IMR-90 (cell line): ENCODE results near the gene APOB. TPM values are rescaled to one million over a fixed set of nuclear protein-coding genes. Genes with fewer than 3 reads are reported as not detected.
A peak's percentile ranks its signal among the peaks of the same experiment; 100 is the strongest.

ENCODE experiments used
- ATAC-seq: fragments of 200-7000 bp; cut with Tn5 transposase; 2 replicates; pipeline ENCODE4 v1.9.1; 2020; ENCODE audit warnings: low read depth, mild to moderate bottlenecking, moderate library complexity
- BruUV-seq: library from RNA; stranded (reverse); fragments of 400-500 nt; replicated peaks from 2 replicates; lab custom pipeline; 2021; lab: Mats Ljungman, UMichigan
- CTCF ChIA-PET: fragments of 300-600 bp; formaldehyde crosslinking; extraction: SDS; loops from one replicate; lab custom pipeline; 2021; ENCODE audit warnings: antibody characterized with exemption; lab: Yijun Ruan, JAX
- POLR2A ChIA-PET: fragments of 300-600 bp; sonication (Branson Sonifier 250); formaldehyde crosslinking; loops from one replicate; lab custom pipeline; 2022; ENCODE audit warnings: antibody characterized with exemption; ENCODE audit not compliant: unreplicated experiment; lab: Charles Lee
- DNase-seq: peaks from one replicate; pipeline ENCODE4 v3.0.0; 2013
- H2AFZ ChIP-seq: replicated peaks from 2 replicates; pipeline ENCODE3; 2013; ENCODE audit warnings: low read length, mild to moderate bottlenecking; ENCODE audit not compliant: poor library complexity
- H2AK5ac ChIP-seq: 2 replicates; pipeline ENCODE4 v1.6.1; 2013; ENCODE audit warnings: low read depth, low read length, inconsistent platforms
- H2AK9ac ChIP-seq: replicated peaks from 2 replicates; pipeline ENCODE3; 2013; ENCODE audit warnings: mild to moderate bottlenecking, low read depth, low read length, moderate library complexity; ENCODE audit not compliant: poor library complexity
- H2BK120ac ChIP-seq: 2 replicates; pipeline ENCODE4 v1.6.1; 2013; ENCODE audit warnings: low read depth, low read length, inconsistent platforms
- H2BK15ac ChIP-seq: 3 replicates; pipeline ENCODE4 v1.6.1; 2013; ENCODE audit warnings: low read depth, low read length, inconsistent platforms
- H2BK20ac ChIP-seq: 2 replicates; pipeline ENCODE4 v1.6.1; 2013; ENCODE audit warnings: low read depth, mild to moderate bottlenecking, inconsistent platforms, low read length, moderate library complexity
- H2BK5ac ChIP-seq: 2 replicates; pipeline ENCODE4 v1.6.1; 2013; ENCODE audit warnings: mild to moderate bottlenecking, low read depth, low read length, inconsistent platforms; ENCODE audit not compliant: poor library complexity, severe bottlenecking
- H3K14ac ChIP-seq: replicated peaks from 2 replicates; pipeline ENCODE4 v1.6.1; 2013; ENCODE audit warnings: low read depth, low read length, inconsistent platforms
- H3K18ac ChIP-seq: 2 replicates; pipeline ENCODE4 v1.6.1; 2013; ENCODE audit warnings: low read depth, low read length, control low read depth
- H3K23ac ChIP-seq: 2 replicates; pipeline ENCODE4 v1.6.1; 2013; ENCODE audit warnings: low read depth, low read length, inconsistent platforms
- H3K27ac ChIP-seq: 2 replicates; pipeline ENCODE4 v1.5.1; 2013; ENCODE audit warnings: mild to moderate bottlenecking, control low read depth, low read length; ENCODE audit not compliant: insufficient read depth
- H3K27me3 ChIP-seq: 2 replicates; pipeline ENCODE4 v1.6.1; 2013; ENCODE audit warnings: low read length; ENCODE audit not compliant: control insufficient read depth, insufficient read depth
- H3K36me3 ChIP-seq: 2 replicates; pipeline ENCODE4 v1.6.1; 2013; ENCODE audit warnings: low read length, mixed read lengths; ENCODE audit not compliant: control insufficient read depth, insufficient read depth
- H3K4ac ChIP-seq: 2 replicates; pipeline ENCODE4 v1.6.1; 2013; ENCODE audit warnings: low read depth, low read length, inconsistent platforms
- H3K4me1 ChIP-seq: 2 replicates; pipeline ENCODE4 v1.6.1; 2013; ENCODE audit warnings: low read length, mixed read lengths; ENCODE audit not compliant: control insufficient read depth, insufficient read depth
- H3K4me2 ChIP-seq: 2 replicates; pipeline ENCODE4 v1.6.1; 2013; ENCODE audit warnings: low read depth, mild to moderate bottlenecking, control low read depth, low read length, moderate library complexity
- H3K4me3 ChIP-seq: 2 replicates; pipeline ENCODE4 v1.5.1; 2013; ENCODE audit warnings: low read depth, mild to moderate bottlenecking, control low read depth, low read length, moderate library complexity; ENCODE audit not compliant: insufficient read depth
- H3K56ac ChIP-seq: 2 replicates; pipeline ENCODE4 v1.6.1; 2013; ENCODE audit warnings: low read length, inconsistent platforms; ENCODE audit not compliant: insufficient read depth; ENCODE audit errors: extremely low read depth
- H3K79me1 ChIP-seq, 2 experiments: 2 replicates each; pipeline ENCODE4 v1.6.1; 2013; ENCODE audit warnings: low read length in 2 of 2, inconsistent platforms in 1 of 2, low read depth in 1 of 2
- H3K9ac ChIP-seq: 2 replicates; pipeline ENCODE4 v1.6.1; 2013; ENCODE audit warnings: low read depth, low read length, control low read depth
- H3K9me1 ChIP-seq: 2 replicates; pipeline ENCODE4 v1.6.1; 2013; ENCODE audit warnings: low read length, inconsistent platforms; ENCODE audit not compliant: insufficient read depth
- H3K9me3 ChIP-seq: 2 replicates; pipeline ENCODE4 v1.6.1; 2013; ENCODE audit warnings: low read length; ENCODE audit not compliant: control insufficient read depth, insufficient read depth
- H4K20me1 ChIP-seq: 2 replicates; pipeline ENCODE4 v1.6.1; 2013; ENCODE audit warnings: low read length, inconsistent platforms; ENCODE audit not compliant: insufficient read depth
- H4K5ac ChIP-seq: 2 replicates; pipeline ENCODE4 v1.6.1; 2013; ENCODE audit warnings: mild to moderate bottlenecking, low read depth, low read length, control low read depth
- H4K8ac ChIP-seq, 2 experiments: 2 replicates each; pipeline ENCODE4 v1.6.1; 2013; ENCODE audit warnings: low read depth in 2 of 2, low read length in 2 of 2, control low read depth in 1 of 2, inconsistent platforms in 1 of 2
- H4K91ac ChIP-seq: 2 replicates; pipeline ENCODE4 v1.6.1; 2013; ENCODE audit warnings: low read depth, low read length, inconsistent platforms; ENCODE audit not compliant: insufficient read depth
- BHLHE40 ChIP-seq: fragments of 150-350 bp; IDR thresholded peaks from 2 replicates; pipeline ENCODE4 v1.6.1; 2016; ENCODE audit warnings: mild to moderate bottlenecking, low read depth, low read length
- CEBPB ChIP-seq: IDR thresholded peaks from 2 replicates; pipeline ENCODE4 v1.6.1; 2012; ENCODE audit warnings: low read depth, low read length, improper control_type of control experiment
- CHD1 ChIP-seq: IDR thresholded peaks from 2 replicates; pipeline ENCODE4 v1.6.1; 2012; ENCODE audit warnings: low read depth, low read length, improper control_type of control experiment
- FOS ChIP-seq: fragments of 150-350 bp; IDR thresholded peaks from 2 replicates; pipeline ENCODE4 v1.6.1; 2016; ENCODE audit warnings: low read depth, low read length
- MAFK ChIP-seq: IDR thresholded peaks from 2 replicates; pipeline ENCODE4 v1.6.1; 2012; ENCODE audit warnings: low read depth, low read length, improper control_type of control experiment
- MAZ ChIP-seq: IDR thresholded peaks from 2 replicates; pipeline ENCODE4 v1.6.1; 2012; ENCODE audit warnings: low read depth, mild to moderate bottlenecking, low read length, improper control_type of control experiment, moderate library complexity, borderline replicate concordance
- MXI1 ChIP-seq: IDR thresholded peaks from 2 replicates; pipeline ENCODE4 v1.6.1; 2012; ENCODE audit warnings: low read depth, mild to moderate bottlenecking, low read length, moderate library complexity, borderline replicate concordance
- NFE2L2 ChIP-seq: fragments of 150-350 bp; IDR thresholded peaks from 2 replicates; pipeline ENCODE4 v1.6.1; 2016; ENCODE audit warnings: low read depth, mild to moderate bottlenecking, low read length
- POLR2A ChIP-seq: IDR thresholded peaks from 2 replicates; pipeline ENCODE4 v1.6.1; 2012; ENCODE audit warnings: mild to moderate bottlenecking, low read depth, low read length
- RAD21 ChIP-seq: IDR thresholded peaks from 2 replicates; pipeline ENCODE4 v1.6.1; 2012; ENCODE audit warnings: low read length, improper control_type of control experiment
- RCOR1 ChIP-seq: IDR thresholded peaks from 2 replicates; pipeline ENCODE4 v1.6.1; 2012; ENCODE audit warnings: mild to moderate bottlenecking, low read length, improper control_type of control experiment; ENCODE audit not compliant: insufficient replicate concordance
- RFX5 ChIP-seq: IDR thresholded peaks from 2 replicates; pipeline ENCODE4 v1.8.0; 2012; ENCODE audit warnings: low read depth, mild to moderate bottlenecking, low read length, moderate library complexity
- SMC3 ChIP-seq: fragments of 150-350 bp; IDR thresholded peaks from 2 replicates; pipeline ENCODE4 v1.6.1; 2016; ENCODE audit warnings: low read depth, mild to moderate bottlenecking, antibody characterized with exemption, low read length, moderate library complexity
- WGBS, 2 experiments: methylation state at CpG; one replicate each; pipeline versions ENCODE4 v1.1.5 to v1.1.7; 2013; ENCODE audit warnings: missing lambda C conversion rate in 2 of 2; ENCODE audit not compliant: insufficient read length in 1 of 2; ENCODE audit errors: extremely low coverage in 2 of 2; 5-methylcytosine and 5-hydroxymethylcytosine counted together
- dilution Hi-C: fragments of 300-500 bp; cut with HindIII; formaldehyde crosslinking; loops from one replicate; pipeline ENCODE4 v1.14.3; 2018; ENCODE audit warnings: low sequenced_read_pairs; ENCODE audit not compliant: unreplicated experiment
- in situ Hi-C: fragments of 300-500 bp; cut with MboI; formaldehyde crosslinking; loops from 3 replicates; pipeline ENCODE4 v1.14.3; 2019; ENCODE audit warnings: low sequenced_read_pairs, inconsistent platforms, mixed read lengths
- intact Hi-C: fragments of 100-400 bp; cut with micrococcal nuclease; formaldehyde crosslinking; loops from 2 replicates; pipeline ENCODE4 v1.10.0; 2022
- polyA plus RNA-seq, 3 experiments: library from polyadenylated mRNA; depleted of rRNA; stranded (reverse); fragments of >200 nt; gene quantifications; 2 replicates each; pipeline ENCODE4 v1.2.3, GENCODE V29; 2012; ENCODE audit warnings: low replicate concordance in 1 of 3
- total RNA-seq: library from RNA; depleted of rRNA; stranded (reverse); fragments of >200 nt; gene quantifications from 2 replicates; pipeline ENCODE4 v1.2.3, GENCODE V29; 2012
- TF ChIP-seq, protein P1 (sequence below): conservative IDR thresholded peaks from 2 replicates; pipeline ENCODE4 v1.5.1; 2012; ENCODE audit warnings: mild to moderate bottlenecking, low read depth, low read length, improper control_type of control experiment
- TF ChIP-seq, protein P2 (sequence below): fragments of 150-350 bp; IDR thresholded peaks from 2 replicates; pipeline ENCODE4 v1.6.1; 2016; ENCODE audit warnings: low read depth, mild to moderate bottlenecking, low read length, moderate library complexity, borderline replicate concordance
- TF ChIP-seq, protein P3 (sequence below): fragments of 150-350 bp; IDR thresholded peaks from 2 replicates; pipeline ENCODE4 v1.6.1; 2017; ENCODE audit warnings: mild to moderate bottlenecking, antibody characterized with exemption, low read length, low read depth

APOB gene
- total and polyA plus RNA-seq, 2 of the 4 experiments (the other 2 are of a cell fraction), result under 0.01 TPM; not detected in 1

- Histone ChIP-seq H3K18ac (no peak overlapping the region), H2BK15ac (no peak overlapping the region), H2BK5ac (no peak overlapping the region), H3K4me3 (no peak overlapping the region), H4K8ac (no peak overlapping the region), H4K20me1 (no peaks in the 10 kb centered on the region), H2AFZ (peak overlapping the region; percentile 3), H2BK120ac (no peak overlapping the region), H3K14ac (no peak overlapping the region), H2AK5ac (no peak overlapping the region), H3K9me1 (no peaks in the 10 kb centered on the region), H3K4me2 (no peak overlapping the region), H4K5ac (no peak overlapping the region), H3K9ac (no peak overlapping the region), H3K9me3 (no peaks in the 10 kb centered on the region), H2BK20ac (no peak overlapping the region), H3K23ac (no peak overlapping the region), H3K56ac (no peak overlapping the region), H3K27me3 (no peaks in the 10 kb centered on the region), H4K91ac (no peak overlapping the region), H3K79me1 (no peaks in the 10 kb centered on the region), H3K4ac (no peak overlapping the region), H3K27ac (no peak overlapping the region), H3K4me1 (no peaks in the 10 kb centered on the region), H2AK9ac (no peak overlapping the region), H3K36me3 (no peaks in the 10 kb centered on the region)
- ChIA-PET CTCF (no interaction called here), POLR2A (no interaction called here)
- dilution Hi-C loops (no loop called here), intact Hi-C loops (no loop called here), in situ Hi-C loops (no loop called here)
- no TSS peak for BruUV-seq
- no peak for ATAC-seq
- no peak for DNase-seq
- TF ChIP-seq CEBPB (no peak), RAD21 (no peak), RFX5 (no peak), RCOR1 (no peak), BHLHE40 (no peak), MAFK (no peak), CHD1 (no peak), POLR2A (no peak), SMC3 (no peak), NFE2L2 (no peak), MXI1 (no peak), FOS (no peak), MAZ (no peak)
- TF ChIP-seq, protein P1, sequence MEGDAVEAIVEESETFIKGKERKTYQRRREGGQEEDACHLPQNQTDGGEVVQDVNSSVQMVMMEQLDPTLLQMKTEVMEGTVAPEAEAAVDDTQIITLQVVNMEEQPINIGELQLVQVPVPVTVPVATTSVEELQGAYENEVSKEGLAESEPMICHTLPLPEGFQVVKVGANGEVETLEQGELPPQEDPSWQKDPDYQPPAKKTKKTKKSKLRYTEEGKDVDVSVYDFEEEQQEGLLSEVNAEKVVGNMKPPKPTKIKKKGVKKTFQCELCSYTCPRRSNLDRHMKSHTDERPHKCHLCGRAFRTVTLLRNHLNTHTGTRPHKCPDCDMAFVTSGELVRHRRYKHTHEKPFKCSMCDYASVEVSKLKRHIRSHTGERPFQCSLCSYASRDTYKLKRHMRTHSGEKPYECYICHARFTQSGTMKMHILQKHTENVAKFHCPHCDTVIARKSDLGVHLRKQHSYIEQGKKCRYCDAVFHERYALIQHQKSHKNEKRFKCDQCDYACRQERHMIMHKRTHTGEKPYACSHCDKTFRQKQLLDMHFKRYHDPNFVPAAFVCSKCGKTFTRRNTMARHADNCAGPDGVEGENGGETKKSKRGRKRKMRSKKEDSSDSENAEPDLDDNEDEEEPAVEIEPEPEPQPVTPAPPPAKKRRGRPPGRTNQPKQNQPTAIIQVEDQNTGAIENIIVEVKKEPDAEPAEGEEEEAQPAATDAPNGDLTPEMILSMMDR, result no peak
- TF ChIP-seq, protein P2, sequence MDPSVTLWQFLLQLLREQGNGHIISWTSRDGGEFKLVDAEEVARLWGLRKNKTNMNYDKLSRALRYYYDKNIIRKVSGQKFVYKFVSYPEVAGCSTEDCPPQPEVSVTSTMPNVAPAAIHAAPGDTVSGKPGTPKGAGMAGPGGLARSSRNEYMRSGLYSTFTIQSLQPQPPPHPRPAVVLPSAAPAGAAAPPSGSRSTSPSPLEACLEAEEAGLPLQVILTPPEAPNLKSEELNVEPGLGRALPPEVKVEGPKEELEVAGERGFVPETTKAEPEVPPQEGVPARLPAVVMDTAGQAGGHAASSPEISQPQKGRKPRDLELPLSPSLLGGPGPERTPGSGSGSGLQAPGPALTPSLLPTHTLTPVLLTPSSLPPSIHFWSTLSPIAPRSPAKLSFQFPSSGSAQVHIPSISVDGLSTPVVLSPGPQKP, result no peak
- TF ChIP-seq, protein P3, sequence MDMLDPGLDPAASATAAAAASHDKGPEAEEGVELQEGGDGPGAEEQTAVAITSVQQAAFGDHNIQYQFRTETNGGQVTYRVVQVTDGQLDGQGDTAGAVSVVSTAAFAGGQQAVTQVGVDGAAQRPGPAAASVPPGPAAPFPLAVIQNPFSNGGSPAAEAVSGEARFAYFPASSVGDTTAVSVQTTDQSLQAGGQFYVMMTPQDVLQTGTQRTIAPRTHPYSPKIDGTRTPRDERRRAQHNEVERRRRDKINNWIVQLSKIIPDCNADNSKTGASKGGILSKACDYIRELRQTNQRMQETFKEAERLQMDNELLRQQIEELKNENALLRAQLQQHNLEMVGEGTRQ, result no peak
- 48% methylated on average over 2 of the region's 3 CpGs; no CpG with 5 or more reads in 1 of the 2 experiments for WGBS, 2 experiments
Measured at GRCh38 chr2:21019000-21019677, 24.7 kb downstream of the APOB start.
